Ovary (tissue), 3 donors: ENCODE results near the gene AKT1.

Source experiments
- EP300 ChIP-seq: sonication (generic); formaldehyde crosslinking; IDR thresholded peaks from one replicate; pipeline ENCODE4 v1.6.1; 2017; ENCODE audit warnings: antibody characterized with exemption
- TF ChIP-seq, protein P1 (sequence below), 3 donors: fragments of 450-650 bp in 2 of 3; fragments of 200-600 bp in 1 of 3; IDR thresholded peaks; one replicate each; pipeline versions ENCODE4 v1.5.1 to v1.8.0; 2016 to 2022; ENCODE audit warnings: antibody characterized with exemption in 3 of 3, mild to moderate bottlenecking in 1 of 3
- donor health status: DM: no; HTN: no; CAD: no.

DNA sequence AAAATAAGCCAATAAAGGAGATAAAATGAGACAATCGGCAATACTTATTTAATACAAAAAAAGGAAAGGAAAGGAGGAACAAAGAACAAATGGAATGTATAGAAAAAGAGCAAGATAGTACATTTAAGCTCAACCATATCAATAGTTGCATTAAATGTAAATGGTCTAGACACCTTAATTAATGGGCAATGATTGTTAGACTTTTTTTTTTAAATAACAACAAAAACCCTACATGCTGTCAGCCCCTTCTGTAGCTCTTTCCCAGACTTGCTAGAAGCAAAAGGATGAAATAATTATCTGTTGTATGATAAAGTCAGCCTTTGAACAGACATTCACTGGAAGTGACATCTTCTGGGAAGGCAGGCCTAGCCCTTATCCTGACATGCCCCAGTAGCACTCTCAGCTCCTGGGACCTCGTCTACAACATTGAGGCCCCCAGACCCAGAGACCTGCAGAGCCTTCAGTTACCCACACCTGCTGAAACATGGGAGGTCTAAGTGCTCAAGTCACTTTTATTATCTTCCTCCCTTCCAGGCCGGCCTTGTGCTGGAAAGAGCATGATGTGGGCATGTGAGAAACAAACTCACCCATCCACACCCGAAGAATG lies 29.2 kb downstream of the AKT1 start:
- TF ChIP-seq EP300: no peak
- TF ChIP-seq, protein P1, sequence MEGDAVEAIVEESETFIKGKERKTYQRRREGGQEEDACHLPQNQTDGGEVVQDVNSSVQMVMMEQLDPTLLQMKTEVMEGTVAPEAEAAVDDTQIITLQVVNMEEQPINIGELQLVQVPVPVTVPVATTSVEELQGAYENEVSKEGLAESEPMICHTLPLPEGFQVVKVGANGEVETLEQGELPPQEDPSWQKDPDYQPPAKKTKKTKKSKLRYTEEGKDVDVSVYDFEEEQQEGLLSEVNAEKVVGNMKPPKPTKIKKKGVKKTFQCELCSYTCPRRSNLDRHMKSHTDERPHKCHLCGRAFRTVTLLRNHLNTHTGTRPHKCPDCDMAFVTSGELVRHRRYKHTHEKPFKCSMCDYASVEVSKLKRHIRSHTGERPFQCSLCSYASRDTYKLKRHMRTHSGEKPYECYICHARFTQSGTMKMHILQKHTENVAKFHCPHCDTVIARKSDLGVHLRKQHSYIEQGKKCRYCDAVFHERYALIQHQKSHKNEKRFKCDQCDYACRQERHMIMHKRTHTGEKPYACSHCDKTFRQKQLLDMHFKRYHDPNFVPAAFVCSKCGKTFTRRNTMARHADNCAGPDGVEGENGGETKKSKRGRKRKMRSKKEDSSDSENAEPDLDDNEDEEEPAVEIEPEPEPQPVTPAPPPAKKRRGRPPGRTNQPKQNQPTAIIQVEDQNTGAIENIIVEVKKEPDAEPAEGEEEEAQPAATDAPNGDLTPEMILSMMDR (IDR thresholded peaks at IDR 0.05): no peak
